GM19438 (cell line): ENCODE results near the gene RTRAF.

ENCODE experiments used
- ATAC-seq: cut with Tn5 transposase; IDR thresholded peaks from one replicate; pipeline ENCODE4 v1.9.1; 2021; ENCODE audit warnings: low read depth; ENCODE audit not compliant: unreplicated experiment

RTRAF gene

GRCh38 chr14:52018970-52019369, 29.6 kb downstream of the RTRAF start:
- ATAC-seq = no peak

- no peak for ATAC-seq
Observed at GRCh38 chr14:52020161-52020714, 30.9 kb downstream of the RTRAF start.

GRCh38 chr14:52020866-52021717, 31.7 kb downstream of the RTRAF start:
- ATAC-seq = no peak

GRCh38 chr14:52021957-52022600, 32.7 kb downstream of the RTRAF start:
- ATAC-seq = no peak

- ATAC-seq = no peak
Observed at GRCh38 chr14:52023518-52023917, 34.2 kb downstream of the RTRAF start.

GRCh38 chr14:52025310-52025709, 36.0 kb downstream of the RTRAF start:
- ATAC-seq = no peak

GRCh38 chr14:52026017-52026660, 36.8 kb downstream of the RTRAF start:
- ATAC-seq = no peak

- no peak for ATAC-seq
Observed at GRCh38 chr14:52026901-52027300, 37.6 kb downstream of the RTRAF start.

- no peak for ATAC-seq
Observed at GRCh38 chr14:52029881-52030280, 40.5 kb downstream of the RTRAF start.

GRCh38 chr14:52031781-52032180, 42.4 kb downstream of the RTRAF start:
- ATAC-seq = no peak

- ATAC-seq = no peak
Observed at GRCh38 chr14:52032204-52032801, 43.0 kb downstream of the RTRAF start.

GRCh38 chr14:52033101-52033642, 43.8 kb downstream of the RTRAF start:
- no peak for ATAC-seq

- no peak for ATAC-seq
Observed at GRCh38 chr14:52039124-52039815, 49.9 kb downstream of the RTRAF start.

- ATAC-seq = no peak
Observed at GRCh38 chr14:52040598-52040997, 51.3 kb downstream of the RTRAF start.

- ATAC-seq = no peak
Observed at GRCh38 chr14:52042371-52043289, 53.3 kb downstream of the RTRAF start.

GRCh38 chr14:52043690-52044089, 54.3 kb downstream of the RTRAF start:
- no peak for ATAC-seq

- ATAC-seq = no peak
Observed at GRCh38 chr14:52044791-52045522, 55.6 kb downstream of the RTRAF start.

GRCh38 chr14:52046376-52046917, 57.1 kb downstream of the RTRAF start:
- no peak for ATAC-seq
